Spleen (tissue), 11 donors: ENCODE results near the gene CCDC197. TPM values are rescaled to one million over a fixed set of nuclear protein-coding genes. Genes with fewer than 3 reads are reported as not detected.

Experiments
- DNase-seq: peaks from one replicate; pipeline ENCODE4 v3.0.0-alpha.2; 2020
- H3K27ac ChIP-seq, 8 donors: fragments of 200-600 bp; sonication (generic) in 7 of 8; 1 replicate in 4 of 8; 2 replicates in 4 of 8; pipeline versions ENCODE4 v1.5.0 to v1.8.0; 2016 to 2021; ENCODE audit warnings: inconsistent platforms in 4 of 8, mild to moderate bottlenecking in 4 of 8, moderate library complexity in 1 of 8
- H3K27me3 ChIP-seq, 7 donors: fragments of 200-600 bp; sonication (generic) in 6 of 7; replicated peaks in 1 of 7; 1 replicate in 4 of 7; 2 replicates in 3 of 7; pipeline versions ENCODE4 v1.5.0 to v1.8.0; 2016 to 2021; ENCODE audit warnings: inconsistent platforms in 3 of 7, mild to moderate bottlenecking in 1 of 7
- H3K36me3 ChIP-seq, 6 donors: fragments of 200-600 bp; sonication (generic) in 5 of 6; 1 replicate in 4 of 6; 2 replicates in 2 of 6; pipeline versions ENCODE4 v1.5.0 to v1.8.0; 2016 to 2021; ENCODE audit warnings: inconsistent platforms in 2 of 6
- H3K4me1 ChIP-seq, 6 donors: fragments of 200-600 bp; sonication (generic) in 5 of 6; 1 replicate in 3 of 6; 2 replicates in 3 of 6; pipeline versions ENCODE4 v1.5.0 to v1.8.0; 2016 to 2021; ENCODE audit warnings: inconsistent platforms in 3 of 6
- H3K4me3 ChIP-seq, 8 donors: fragments of 200-600 bp; sonication (generic) in 7 of 8; 1 replicate in 4 of 8; 2 replicates in 4 of 8; pipeline versions ENCODE4 v1.5.0 to v1.8.0; 2016 to 2021; ENCODE audit warnings: inconsistent platforms in 4 of 8, mild to moderate bottlenecking in 4 of 8, moderate library complexity in 2 of 8
- H3K9me3 ChIP-seq, 8 donors: fragments of 200-600 bp; sonication (generic) in 7 of 8; 1 replicate in 4 of 8; 2 replicates in 4 of 8; pipeline versions ENCODE4 v1.5.0 to v1.8.0; 2016 to 2021; ENCODE audit warnings: inconsistent platforms in 4 of 8
- POLR2A ChIP-seq, 3 donors: fragments of 450-650 bp; IDR thresholded peaks; one replicate each; pipeline ENCODE4 v1.5.1; 2017; ENCODE audit warnings: antibody characterized with exemption in 3 of 3, mild to moderate bottlenecking in 1 of 3
- POLR2AphosphoS5 ChIP-seq, 3 donors: sonication (generic); formaldehyde crosslinking; IDR thresholded peaks; one replicate each; pipeline ENCODE4 v1.5.1; 2017; ENCODE audit warnings: antibody characterized with exemption in 3 of 3
- WGBS, 5 donors: extraction: QIAGEN DNeasy Blood & Tissue Kit in 3 of 5; methylation state at CpG; one replicate each; pipeline versions ENCODE4 v1.1.5 to v1.1.7; 2013 to 2018; 5-methylcytosine and 5-hydroxymethylcytosine counted together
- intact Hi-C: fragments of 100-400 bp; cut with DNase I; formaldehyde crosslinking; loops from one replicate; pipeline ENCODE4 v1.15.0; 2023; ENCODE audit warnings: low total_unique reads
- polyA plus RNA-seq, 3 donors: library from polyadenylated mRNA; stranded (reverse); fragments of 200-250 nt; gene quantifications; one replicate each; pipeline ENCODE4 v1.2.1, GENCODE V29; 2013
- total RNA-seq, 7 donors: library from RNA; depleted of rRNA in 3 of 7; stranded (reverse); fragments of >200 nt in 3 of 7; fragmentation: NEBNext Ultra II Directional in 4 of 7; extraction: Animal tissue kit (Norgen Biotek cat#: 25700) in 4 of 7; gene quantifications; one replicate each; pipeline versions ENCODE4 v1.1.0 to v1.2.1, GENCODE V29; 2016 to 2021
- TF ChIP-seq, protein P1 (sequence below), 11 experiments: fragments of 200-600 bp in 7 of 11; fragments of 450-650 bp in 4 of 11; sonication (generic) in 4 of 11; IDR thresholded peaks in 8 of 11; conservative IDR thresholded peaks in 3 of 11; 1 replicate in 7 of 11; 2 replicates in 4 of 11; pipeline versions ENCODE4 v1.4.0 to v1.8.0; 2016 to 2021; ENCODE audit warnings: antibody characterized with exemption in 11 of 11, inconsistent platforms in 4 of 11, mild to moderate bottlenecking in 1 of 11
- donor health status: healthy with polysubstance abuse.
- donor health status: DM: no; HTN: no; CAD: no; lungs with moderate emphysema.
- donor health status: DM: no; HTN: no; CAD: no.
- donor health status: Bipolar disorder and iron deficiency.
- donor health status: healthy.
- donor health status: DM: no; HTN: no; CAD: no.
- donor health status: DM: yes; HTN: yes; CAD: no.

The CCDC197 gene
- total and polyA plus RNA-seq, 10 donors = not detected

DNA sequence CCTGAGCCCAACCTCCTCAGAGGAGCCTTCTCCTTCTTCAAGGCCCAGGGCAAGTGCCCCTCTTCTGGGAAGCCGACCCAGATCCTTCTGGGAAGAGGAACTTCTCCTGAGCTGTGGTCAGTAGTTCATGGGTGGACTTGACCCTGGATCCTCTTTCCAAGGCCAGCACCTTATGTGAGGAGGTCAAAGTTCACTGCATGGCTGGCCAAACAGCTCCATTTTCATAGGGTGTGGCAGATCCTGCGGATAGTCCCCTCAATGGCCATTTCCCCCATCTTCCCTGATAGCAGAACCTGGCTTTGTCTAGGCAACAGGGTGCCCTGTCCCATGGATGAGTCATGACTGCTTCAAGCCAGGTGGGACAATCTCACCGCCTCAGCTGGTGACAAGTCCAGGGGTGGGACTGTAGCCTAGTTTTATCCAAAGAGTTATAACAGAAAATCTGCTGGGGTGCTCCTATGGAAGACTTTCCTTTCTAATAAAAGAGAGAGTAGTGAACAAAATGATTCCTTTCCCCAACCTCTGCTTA is 31.1 kb upstream of the CCDC197 start:
- WGBS, 5 donors = 74 to 86% (median 80%) methylated on average over 3 of the region's 3 CpGs
- H3K4me1 ChIP-seq = peaks cover 59 to 97% (median 84%) of the 10 kb centered on the region in 6 donors
- no peaks in the 10 kb centered on the region for H3K9me3 ChIP-seq
- H3K4me3 ChIP-seq = no peak overlapping the region
- DNase-seq = no peak
- no peaks in the 10 kb centered on the region for H3K27me3 ChIP-seq
- H3K27ac ChIP-seq = peak overlapping the region in 6 of 8 donors; percentile 32 to 92 (median 56)
- TF ChIP-seq POLR2A (IDR thresholded peaks at IDR 0.05) = no peak
- TF ChIP-seq POLR2AphosphoS5 (IDR thresholded peaks at IDR 0.05) = no peak
- TF ChIP-seq, protein P1, sequence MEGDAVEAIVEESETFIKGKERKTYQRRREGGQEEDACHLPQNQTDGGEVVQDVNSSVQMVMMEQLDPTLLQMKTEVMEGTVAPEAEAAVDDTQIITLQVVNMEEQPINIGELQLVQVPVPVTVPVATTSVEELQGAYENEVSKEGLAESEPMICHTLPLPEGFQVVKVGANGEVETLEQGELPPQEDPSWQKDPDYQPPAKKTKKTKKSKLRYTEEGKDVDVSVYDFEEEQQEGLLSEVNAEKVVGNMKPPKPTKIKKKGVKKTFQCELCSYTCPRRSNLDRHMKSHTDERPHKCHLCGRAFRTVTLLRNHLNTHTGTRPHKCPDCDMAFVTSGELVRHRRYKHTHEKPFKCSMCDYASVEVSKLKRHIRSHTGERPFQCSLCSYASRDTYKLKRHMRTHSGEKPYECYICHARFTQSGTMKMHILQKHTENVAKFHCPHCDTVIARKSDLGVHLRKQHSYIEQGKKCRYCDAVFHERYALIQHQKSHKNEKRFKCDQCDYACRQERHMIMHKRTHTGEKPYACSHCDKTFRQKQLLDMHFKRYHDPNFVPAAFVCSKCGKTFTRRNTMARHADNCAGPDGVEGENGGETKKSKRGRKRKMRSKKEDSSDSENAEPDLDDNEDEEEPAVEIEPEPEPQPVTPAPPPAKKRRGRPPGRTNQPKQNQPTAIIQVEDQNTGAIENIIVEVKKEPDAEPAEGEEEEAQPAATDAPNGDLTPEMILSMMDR (IDR thresholded peaks at IDR 0.05 in 8 of 11, conservative IDR thresholded peaks at IDR 0.05 in 3 of 11) = no peak
- intact Hi-C loops = no loop called here
- H3K36me3 ChIP-seq = no peaks in the 10 kb centered on the region

DNA sequence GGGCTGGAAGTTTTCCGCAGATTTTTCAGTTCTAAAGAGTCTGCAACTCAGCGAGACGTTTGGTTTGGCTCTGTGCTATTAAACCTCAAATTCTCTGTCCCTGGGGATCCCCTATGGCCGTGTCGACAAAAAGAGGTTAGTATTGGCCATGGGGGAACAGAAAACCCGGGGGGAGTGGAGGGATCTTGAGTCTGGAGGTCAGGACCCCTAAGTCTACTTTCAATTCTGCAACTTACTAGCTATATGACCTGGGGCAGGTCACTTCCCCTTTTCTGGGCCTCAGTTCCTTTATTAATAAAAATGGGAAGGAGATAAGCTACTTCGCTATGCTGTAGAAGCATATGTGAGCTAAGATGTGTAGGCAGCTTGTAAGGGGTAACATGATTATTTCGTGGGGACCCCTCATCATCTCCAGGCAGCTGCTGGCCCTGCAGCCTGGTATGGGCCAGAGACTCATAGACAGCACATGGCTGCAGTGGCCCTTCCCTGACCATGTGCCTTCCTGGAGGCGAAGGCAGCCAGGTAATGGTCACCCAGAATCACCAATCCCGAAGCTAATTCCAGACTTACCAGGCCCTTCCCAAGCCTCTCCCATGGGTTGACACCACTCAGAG is 29.4 kb upstream of the CCDC197 start:
- no peaks in the 10 kb centered on the region for H3K9me3 ChIP-seq
- no peaks in the 10 kb centered on the region for H3K36me3 ChIP-seq
- peaks cover 52 to 94% (median 75%) of the 10 kb centered on the region in 6 donors for H3K4me1 ChIP-seq
- no peak for TF ChIP-seq POLR2AphosphoS5 (IDR thresholded peaks at IDR 0.05)
- TF ChIP-seq POLR2A (IDR thresholded peaks at IDR 0.05) = no peak
- TF ChIP-seq, protein P1 (IDR thresholded peaks at IDR 0.05 in 8 of 11, conservative IDR thresholded peaks at IDR 0.05 in 3 of 11) = no peak
- 47 to 60% (median 52%) methylated on average over 10 of the region's 10 CpGs for WGBS, 5 donors
- intact Hi-C loops = no loop called here
- peak overlapping the region in 6 of 8 donors; percentile 29 to 92 (median 59) for H3K27ac ChIP-seq
- no peak overlapping the region for H3K4me3 ChIP-seq
- no peak for DNase-seq
- no peaks in the 10 kb centered on the region for H3K27me3 ChIP-seq

DNA sequence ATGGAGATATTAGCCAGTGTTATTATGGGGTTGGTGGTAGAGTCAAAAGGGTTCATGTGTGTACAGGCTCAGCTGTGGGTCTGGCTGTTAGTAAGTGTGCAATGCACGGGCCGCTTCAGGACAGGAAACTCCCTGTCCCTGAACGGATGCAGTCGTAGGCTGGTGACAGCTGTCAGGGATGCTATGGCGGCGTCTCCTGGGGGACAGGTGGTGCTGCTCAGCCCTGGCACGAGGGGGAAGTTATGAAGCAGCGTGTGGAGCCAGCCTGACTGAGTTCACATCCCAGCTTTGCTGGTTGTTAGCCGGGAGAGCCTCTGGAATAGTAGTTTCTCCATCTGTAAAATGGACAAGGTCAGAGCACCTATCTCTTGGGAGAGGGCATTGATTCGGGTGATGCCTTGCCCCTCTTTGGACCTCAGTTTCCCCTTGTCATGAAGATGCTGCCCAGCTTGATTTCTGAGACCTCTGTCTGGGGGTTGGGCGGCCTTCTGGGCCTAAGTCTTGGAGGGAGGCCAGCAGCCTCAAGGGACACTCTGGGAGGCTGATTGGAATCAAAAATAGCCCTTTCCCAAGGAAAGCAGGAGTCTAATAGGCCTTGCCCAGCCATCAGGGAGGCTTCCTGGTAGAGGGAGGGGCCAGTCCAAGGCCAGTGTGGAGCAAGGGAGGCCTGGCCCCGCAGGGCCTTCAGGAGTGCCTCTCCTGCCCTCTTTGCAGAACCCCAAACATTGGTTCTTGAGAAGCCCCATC is 27.8 kb upstream of the CCDC197 start:
- Histone ChIP-seq H3K36me3 (no peaks in the 10 kb centered on the region), H3K4me1 (peaks cover 39 to 79% (median 60%) of the 10 kb centered on the region in 6 donors), H3K27me3 (peaks cover 0 to 6% (median 0%) of the 10 kb centered on the region in 7 donors), H3K27ac (peak overlapping the region in 4 of 8 donors; percentile 4 to 92 (median 40)), H3K9me3 (no peaks in the 10 kb centered on the region), H3K4me3 (no peak overlapping the region)
- WGBS, 5 donors = 34 to 57% (median 43%) methylated on average over 10 to 12 of the region's 12 CpGs
- TF ChIP-seq POLR2AphosphoS5 (IDR thresholded peaks at IDR 0.05) = peak in 2 of 3 donors; percentile 26 to 53
- TF ChIP-seq, protein P1 (IDR thresholded peaks at IDR 0.05 in 8 of 11, conservative IDR thresholded peaks at IDR 0.05 in 3 of 11) = no peak
- peak; percentile 82 for DNase-seq
- intact Hi-C loops = no loop called here

DNA sequence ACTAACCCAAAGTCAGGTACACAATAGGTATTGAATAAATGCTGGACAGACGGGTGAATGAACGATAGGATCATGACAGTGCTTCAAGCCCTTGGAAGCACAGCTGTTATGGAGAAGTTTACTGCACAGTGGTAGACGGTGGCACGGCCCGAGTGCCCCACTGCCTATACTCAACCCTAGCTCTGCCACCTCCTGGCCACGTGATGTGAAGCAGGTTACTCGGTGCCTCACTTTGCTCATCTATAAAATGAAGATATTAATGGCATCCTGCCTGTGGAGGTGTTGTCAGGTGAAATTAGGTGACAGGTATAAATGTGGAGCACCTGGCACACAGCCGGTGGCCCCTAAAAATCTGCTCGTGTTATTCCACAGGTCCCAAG is 26.5 kb upstream of the CCDC197 start:
- Histone ChIP-seq H3K27ac (peak overlapping the region in 7 of 8 donors; percentile 30 to 92 (median 61)), H3K4me3 (peak overlapping the region; percentile 3 to 70 (median 38))

More for the DNA sequence above, 26.5 kb upstream of the CCDC197 start:
- Histone ChIP-seq H3K9me3 (no peaks in the 10 kb centered on the region), H3K4me1 (peaks cover 37 to 80% (median 59%) of the 10 kb centered on the region in 6 donors), H3K27me3 (peaks cover 0 to 14% (median 0%) of the 10 kb centered on the region in 7 donors), H3K36me3 (no peaks in the 10 kb centered on the region)
- 19 to 27% (median 24%) methylated on average over 9 of the region's 9 CpGs for WGBS, 5 donors
- intact Hi-C loops = no loop called here
- DNase-seq = peak; percentile 91
- TF ChIP-seq POLR2A (IDR thresholded peaks at IDR 0.05) = no peak
- TF ChIP-seq, protein P1 (IDR thresholded peaks at IDR 0.05 in 8 of 11, conservative IDR thresholded peaks at IDR 0.05 in 3 of 11) = peak; percentile 37 to 75 (median 62)
